Measurements from ENCODE around the gene TCEAL6.

TCEAL6 gene

DNA sequence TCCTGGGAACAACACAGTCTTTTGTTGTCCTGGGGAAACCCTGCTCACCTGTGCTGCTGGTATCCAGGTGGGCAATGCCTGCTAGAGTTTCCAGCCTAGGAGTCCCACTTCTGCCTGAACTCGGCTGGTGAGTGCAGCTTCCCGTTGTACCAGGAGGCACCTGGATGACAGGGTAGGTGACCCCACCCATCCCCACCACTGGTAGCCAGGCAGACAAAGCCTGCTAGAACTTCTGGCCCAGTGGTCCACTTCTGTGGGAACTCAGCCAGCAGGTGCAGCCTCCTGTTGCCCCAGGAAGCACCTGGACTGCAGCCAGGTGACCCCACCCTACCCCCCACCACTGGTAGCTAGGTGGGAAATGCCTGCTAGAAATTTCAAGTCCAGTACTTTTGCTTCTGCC is 26.5 kb downstream of the TCEAL6 start:
- no peak for DNase-seq (ENCODE audit: low spot score in 2 of 2)
- Histone ChIP-seq H3K9me3 (peaks cover 3% of the 10 kb centered on the region; the same call in 1 of the 2 replicates), H3K36me3 (replicated peaks) (no peaks in the 10 kb centered on the region), H3K4me1 (no peaks in the 10 kb centered on the region), H3K27me3 (ENCODE audit: low read depth) (no peaks in the 10 kb centered on the region), H3K4me3 (no peak overlapping the region)
- in situ Hi-C loops (cut with MboI; ENCODE audit: low sequenced_read_pairs), result no loop called here

GRCh38 chrX:102113367-102113766 is 28.9 kb downstream of the TCEAL6 start:
- Histone ChIP-seq H3K4me3 (no peak overlapping the region), H3K4me1 (no peaks in the 10 kb centered on the region), H3K36me3 (replicated peaks) (no peaks in the 10 kb centered on the region), H3K9me3 (peaks cover 3% of the 10 kb centered on the region; the same call in 1 of the 2 replicates), H3K27me3 (ENCODE audit: low read depth) (no peaks in the 10 kb centered on the region)
- DNase-seq (ENCODE audit: low spot score in 2 of 2), result no peak
- in situ Hi-C loops (cut with MboI; ENCODE audit: low sequenced_read_pairs), result no loop called here

Data from HAP-1 (cell line).